ENCODE measurements around the gene AIMP1.

The AIMP1 gene

GRCh38 chr4:106323119-106323518, 6.8 kb downstream of the AIMP1 start:
- ATAC-seq (ENCODE audit: insufficient read depth, low read depth), result no peak
- H3K27me3 ChIP-seq (ENCODE audit: insufficient read depth, low read length, poor library complexity), result no peaks in the 10 kb centered on the region

GRCh38 chr4:106325800-106326199, 9.4 kb downstream of the AIMP1 start:
- no peaks in the 10 kb centered on the region; the same call in 1 of the 2 replicates for H4K20me1 ChIP-seq (ENCODE audit: insufficient read depth, low read length)
- peaks cover 30% of the 10 kb centered on the region for H3K79me2 ChIP-seq (ENCODE audit: insufficient read depth, low read length)
- TF ChIP-seq CTCF (IDR thresholded peaks at IDR 0.05; ENCODE audit: borderline replicate concordance, extremely low read depth, low read length, poor library complexity, severe bottlenecking) (no peak), EZH2 (IDR thresholded peaks at IDR 0.05; ENCODE audit: borderline replicate concordance, low read depth, low read length, severe bottlenecking) (no peak)
- no peak for DNase-seq
- no peaks in the 10 kb centered on the region for H3K9me3 ChIP-seq (ENCODE audit: insufficient read depth, low read length, severe bottlenecking)
- no peak overlapping the region for H3K27ac ChIP-seq (ENCODE audit: low read length)
- H3K9ac ChIP-seq (ENCODE audit: low read depth, low read length), result no peak overlapping the region
- H3K4me1 ChIP-seq (ENCODE audit: insufficient read depth, low read length), result no peaks in the 10 kb centered on the region
- no peak overlapping the region for H3K4me2 ChIP-seq (ENCODE audit: insufficient read depth, low read length)
- H2AFZ ChIP-seq (ENCODE audit: low read depth, low read length), result no peak overlapping the region
- H3K36me3 ChIP-seq (ENCODE audit: insufficient read depth, low read length), result peaks cover 60% of the 10 kb centered on the region
- no peaks in the 10 kb centered on the region for H3K27me3 ChIP-seq (ENCODE audit: insufficient read depth, low read length, poor library complexity)
- no peak overlapping the region for H3K4me3 ChIP-seq (ENCODE audit: low read depth in 1 of 2, low read length in 2 of 2)
- no peak for ATAC-seq (ENCODE audit: insufficient read depth, low read depth)

More at GRCh38 chr4:106323119-106323518, 6.8 kb downstream of the AIMP1 start:
- Histone ChIP-seq H3K4me1 (ENCODE audit: insufficient read depth, low read length) (peaks cover 11% of the 10 kb centered on the region), H3K79me2 (ENCODE audit: insufficient read depth, low read length) (peaks cover 54% of the 10 kb centered on the region), H3K9me3 (ENCODE audit: insufficient read depth, low read length, severe bottlenecking) (no peaks in the 10 kb centered on the region), H3K27ac (ENCODE audit: low read length) (no peak overlapping the region), H3K9ac (ENCODE audit: low read depth, low read length) (no peak overlapping the region), H3K4me3 (ENCODE audit: low read depth in 1 of 2, low read length in 2 of 2) (no peak overlapping the region), H4K20me1 (ENCODE audit: insufficient read depth, low read length) (no peaks in the 10 kb centered on the region), H3K4me2 (ENCODE audit: insufficient read depth, low read length) (no peak overlapping the region), H3K36me3 (ENCODE audit: insufficient read depth, low read length) (peaks cover 39% of the 10 kb centered on the region), H2AFZ (ENCODE audit: low read depth, low read length) (no peak overlapping the region)
- no peak for DNase-seq
- no peak for TF ChIP-seq CTCF (IDR thresholded peaks at IDR 0.05; ENCODE audit: borderline replicate concordance, extremely low read depth, low read length, poor library complexity, severe bottlenecking)
- no peak for TF ChIP-seq EZH2 (IDR thresholded peaks at IDR 0.05; ENCODE audit: borderline replicate concordance, low read depth, low read length, severe bottlenecking)

- Histone ChIP-seq H3K9ac (ENCODE audit: low read depth, low read length) (no peak overlapping the region), H3K4me1 (ENCODE audit: insufficient read depth, low read length) (no peaks in the 10 kb centered on the region), H3K79me2 (ENCODE audit: insufficient read depth, low read length) (peaks cover 10% of the 10 kb centered on the region), H3K27ac (ENCODE audit: low read length) (no peak overlapping the region), H3K4me3 (ENCODE audit: low read depth in 1 of 2, low read length in 2 of 2) (no peak overlapping the region), H4K20me1 (ENCODE audit: insufficient read depth, low read length) (no peaks in the 10 kb centered on the region; the same call in 1 of the 2 replicates), H3K4me2 (ENCODE audit: insufficient read depth, low read length) (no peak overlapping the region), H3K9me3 (ENCODE audit: insufficient read depth, low read length, severe bottlenecking) (no peaks in the 10 kb centered on the region), H3K36me3 (ENCODE audit: insufficient read depth, low read length) (peaks cover 88% of the 10 kb centered on the region), H2AFZ (ENCODE audit: low read depth, low read length) (no peak overlapping the region), H3K27me3 (ENCODE audit: insufficient read depth, low read length, poor library complexity) (no peaks in the 10 kb centered on the region)
- peak; percentile 93 for ATAC-seq (ENCODE audit: insufficient read depth, low read depth)
- TF ChIP-seq EZH2 (IDR thresholded peaks at IDR 0.05; ENCODE audit: borderline replicate concordance, low read depth, low read length, severe bottlenecking) (no peak), CTCF (IDR thresholded peaks at IDR 0.05; ENCODE audit: borderline replicate concordance, extremely low read depth, low read length, poor library complexity, severe bottlenecking) (peak; percentile 68)
- no peak for DNase-seq
Measured at GRCh38 chr4:106329041-106329618, 12.8 kb downstream of the AIMP1 start.
